Neural cell (in vitro differentiated cells): ENCODE measurements around the gene EPB41L2.

ENCODE experiments used
- CTCF ChIP-seq: fragments of 450-650 bp; IDR thresholded peaks from 2 replicates; pipeline ENCODE4 v1.5.1; 2014; ENCODE audit warnings: antibody characterized with exemption, mild to moderate bottlenecking, moderate library complexity; ENCODE audit not compliant: poor library complexity, severe bottlenecking
- EP300 ChIP-seq: fragments of 450-650 bp; conservative IDR thresholded peaks from 2 replicates; pipeline ENCODE4 v1.6.1; 2014; ENCODE audit warnings: antibody characterized with exemption, mild to moderate bottlenecking, moderate library complexity; ENCODE audit not compliant: poor library complexity, severe bottlenecking
- EZH2 ChIP-seq: fragments of 200-600, 300-800 bp; shearing (Covaris generic), sonication (generic); IDR thresholded peaks from 2 replicates; pipeline ENCODE4 v1.6.1; 2014; ENCODE audit warnings: antibody characterized with exemption, low read length, borderline replicate concordance, mild to moderate bottlenecking; ENCODE audit not compliant: insufficient read depth, poor library complexity, severe bottlenecking
- MXI1 ChIP-seq: fragments of 450-650 bp; conservative IDR thresholded peaks from 2 replicates; pipeline ENCODE4 v1.6.1; 2014; ENCODE audit warnings: antibody characterized with exemption, mild to moderate bottlenecking; ENCODE audit not compliant: poor library complexity, severe bottlenecking
- POLR2AphosphoS5 ChIP-seq: IDR thresholded peaks from 2 replicates; pipeline ENCODE4 v1.6.1; 2012
- RAD21 ChIP-seq: fragments of 450-650 bp; conservative IDR thresholded peaks from 2 replicates; pipeline ENCODE4 v1.6.1; 2014; ENCODE audit warnings: antibody characterized with exemption, mild to moderate bottlenecking, moderate library complexity
- REST ChIP-seq: IDR thresholded peaks from 2 replicates; pipeline ENCODE4 v1.6.1; 2012; ENCODE audit warnings: borderline replicate concordance
- TAF1 ChIP-seq: IDR thresholded peaks from 2 replicates; pipeline ENCODE4 v1.6.1; 2012; ENCODE audit warnings: low read depth

GRCh38 chr6:131068165-131068564, 5.1 kb upstream of the EPB41L2 start:
- TF ChIP-seq EP300: no peak
- TF ChIP-seq EZH2: no peak
- no peak for TF ChIP-seq CTCF
- TF ChIP-seq POLR2AphosphoS5: no peak
- TF ChIP-seq TAF1: no peak
- TF ChIP-seq RAD21: no peak
- no peak for TF ChIP-seq REST
- TF ChIP-seq MXI1: no peak
